Fibroblast of lung (primary cell): ENCODE results near the gene HOXC10.

Experiments used
- EZH2 ChIP-seq: IDR thresholded peaks from 2 replicates; pipeline ENCODE4 v1.5.1; 2012; ENCODE audit warnings: low read length, control low read depth, mild to moderate bottlenecking; ENCODE audit errors: missing control alignments
- TF ChIP-seq, protein P1 (sequence below), 2 donors: IDR thresholded peaks in 1 of 2; conservative IDR thresholded peaks in 1 of 2; 1 replicate in 1 of 2; 2 replicates in 1 of 2; pipeline ENCODE4 v1.5.1; 2011 to 2012; ENCODE audit warnings: low read length in 2 of 2, control low read depth in 1 of 2, inconsistent platforms in 1 of 2, low read depth in 1 of 2, mild to moderate bottlenecking in 1 of 2

DNA sequence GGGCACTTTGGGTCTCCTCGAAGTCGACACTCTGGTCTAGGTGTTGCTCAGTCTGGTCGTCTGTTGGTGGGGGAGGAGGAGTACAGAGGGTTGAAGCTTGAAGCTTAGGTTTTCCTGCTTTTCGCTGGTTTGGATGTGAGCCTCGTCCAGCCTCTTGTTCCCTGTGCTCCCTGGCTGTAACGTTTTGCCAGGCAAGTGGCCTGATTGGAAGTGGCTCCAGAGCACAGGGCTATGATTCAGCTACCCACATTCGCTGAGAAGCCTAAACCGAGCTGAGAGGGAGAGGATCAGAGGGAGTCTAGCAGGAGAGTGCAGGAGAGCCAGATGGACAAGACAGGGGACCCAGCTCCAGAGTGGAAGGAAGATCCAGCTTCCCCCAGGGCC lies 6.1 kb downstream of the HOXC10 start:
- TF ChIP-seq, protein P1, sequence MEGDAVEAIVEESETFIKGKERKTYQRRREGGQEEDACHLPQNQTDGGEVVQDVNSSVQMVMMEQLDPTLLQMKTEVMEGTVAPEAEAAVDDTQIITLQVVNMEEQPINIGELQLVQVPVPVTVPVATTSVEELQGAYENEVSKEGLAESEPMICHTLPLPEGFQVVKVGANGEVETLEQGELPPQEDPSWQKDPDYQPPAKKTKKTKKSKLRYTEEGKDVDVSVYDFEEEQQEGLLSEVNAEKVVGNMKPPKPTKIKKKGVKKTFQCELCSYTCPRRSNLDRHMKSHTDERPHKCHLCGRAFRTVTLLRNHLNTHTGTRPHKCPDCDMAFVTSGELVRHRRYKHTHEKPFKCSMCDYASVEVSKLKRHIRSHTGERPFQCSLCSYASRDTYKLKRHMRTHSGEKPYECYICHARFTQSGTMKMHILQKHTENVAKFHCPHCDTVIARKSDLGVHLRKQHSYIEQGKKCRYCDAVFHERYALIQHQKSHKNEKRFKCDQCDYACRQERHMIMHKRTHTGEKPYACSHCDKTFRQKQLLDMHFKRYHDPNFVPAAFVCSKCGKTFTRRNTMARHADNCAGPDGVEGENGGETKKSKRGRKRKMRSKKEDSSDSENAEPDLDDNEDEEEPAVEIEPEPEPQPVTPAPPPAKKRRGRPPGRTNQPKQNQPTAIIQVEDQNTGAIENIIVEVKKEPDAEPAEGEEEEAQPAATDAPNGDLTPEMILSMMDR (conservative IDR thresholded peaks at IDR 0.05 in 1 of 2, IDR thresholded peaks at IDR 0.05 in 1 of 2; ENCODE audit: low read depth in 1 of 2, low read length in 2 of 2) = no peak
- TF ChIP-seq EZH2 = peak; percentile 94
